ENCODE data around the gene TMEM132C. TPM values are rescaled to one million over a fixed set of nuclear protein-coding genes. Genes with fewer than 3 reads are reported as not detected.
"Not testable (repeated sequence)": the region's sequence is repeated elsewhere in the genome, so short reads cannot be mapped to it uniquely, and the experiment has no call there.

The TMEM132C gene
- total RNA-seq, 2 experiments from 2014 or later = not detected

DNA sequence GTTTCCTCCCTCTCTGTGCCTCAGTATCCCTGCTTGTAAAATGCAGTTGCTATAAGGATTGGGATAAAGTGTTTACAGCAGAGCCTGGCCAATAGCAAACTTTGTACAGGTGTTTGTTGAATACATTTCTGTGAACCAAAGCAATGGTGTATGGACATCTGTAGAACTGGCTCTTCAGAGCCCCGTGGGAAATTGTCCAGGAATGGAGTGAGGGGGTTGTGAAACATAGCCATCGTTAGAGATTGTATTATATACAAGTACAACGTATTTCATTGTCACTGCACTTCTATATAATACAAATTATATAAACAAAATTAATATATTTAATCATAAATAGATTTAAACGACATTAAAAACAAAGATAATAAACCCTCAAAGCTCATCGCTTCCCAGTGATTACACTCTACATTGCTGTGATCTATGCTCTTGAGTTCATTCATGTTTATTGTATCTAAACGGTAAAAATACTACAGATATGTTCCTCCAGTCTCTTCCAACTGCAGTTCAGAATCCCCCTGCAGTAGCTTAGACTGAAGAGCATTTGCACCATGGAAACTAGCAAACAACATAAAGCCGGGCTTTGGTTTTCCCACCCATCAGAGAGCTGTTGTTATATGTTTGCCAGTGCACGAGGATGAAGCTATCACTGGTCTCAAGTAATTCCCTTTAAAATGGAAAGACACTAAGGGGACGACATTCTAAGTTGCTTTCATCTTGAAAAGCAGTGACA lies 216.7 kb downstream of the TMEM132C start:
- no peak for DNase-seq
- Mint-ChIP-seq H3K27me3 (no peaks in the 10 kb centered on the region), H3K9me3 (peaks cover 2% of the 10 kb centered on the region), H3K4me1 (ENCODE audit: low read depth) (no peaks in the 10 kb centered on the region), H3K36me3 (no peaks in the 10 kb centered on the region), H3K4me3 (no peak overlapping the region), H3K27ac (no peak overlapping the region)
- ChIA-PET CTCF (no interaction called here), POLR2A (interaction anchor here (0.6 kb wide), 1 partner anchor 1280 kb away, joined by 4 read pairs; no protein-coding TSS in a partner anchor)
- intact Hi-C loops (cut with micrococcal nuclease) = no loop called here

DNA sequence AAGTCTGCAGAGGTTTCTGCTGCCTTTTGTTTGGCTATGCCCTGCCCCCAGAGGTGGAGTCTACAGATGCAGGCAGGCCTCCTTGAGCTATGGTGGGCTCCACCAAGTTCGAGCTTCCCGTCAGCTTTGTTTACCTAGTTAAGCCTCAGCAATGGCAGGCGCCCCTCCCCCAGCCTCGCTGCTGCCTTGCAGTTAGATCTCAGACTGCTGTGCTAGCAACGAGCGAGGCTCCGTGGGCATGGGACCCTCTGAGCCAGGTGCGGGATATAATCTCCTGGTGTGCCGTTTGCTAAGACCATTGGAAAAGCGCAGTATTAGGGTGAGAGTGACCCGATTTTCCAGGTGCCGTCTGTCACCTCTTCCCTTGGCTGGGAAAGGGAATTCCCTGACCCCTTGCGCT lies 230.4 kb downstream of the TMEM132C start:
- POLR2A ChIA-PET; DNase-seq; H3K4me1 Mint-ChIP-seq (ENCODE audit: low read depth); H3K27ac Mint-ChIP-seq; intact Hi-C loops (cut with micrococcal nuclease); CTCF ChIA-PET; H3K36me3 Mint-ChIP-seq; H3K27me3 Mint-ChIP-seq; H3K4me3 Mint-ChIP-seq: not testable (repeated sequence)
- peaks cover 21% of the 10 kb centered on the region for H3K9me3 Mint-ChIP-seq

DNA sequence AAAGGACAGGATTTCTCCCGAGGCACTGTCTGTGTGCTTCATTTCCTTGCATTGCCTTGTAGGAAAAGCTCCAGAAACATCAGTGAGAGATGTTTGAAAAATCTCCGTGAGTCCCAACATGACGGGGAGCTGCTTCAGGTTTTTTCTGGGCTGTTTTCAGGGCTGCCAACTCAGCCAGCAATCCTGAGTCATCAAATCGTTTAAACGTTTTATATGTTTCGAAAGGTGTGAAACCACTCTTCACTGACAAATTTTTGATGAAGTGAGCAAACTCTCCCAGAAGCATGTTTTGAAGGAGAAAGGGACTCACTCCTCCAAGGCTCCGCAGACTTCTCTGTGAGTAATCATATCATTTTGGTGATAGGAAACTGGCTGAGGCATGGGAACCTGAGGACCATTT lies 240.5 kb downstream of the TMEM132C start:
- Mint-ChIP-seq H3K9me3 (peaks cover 17% of the 10 kb centered on the region), H3K36me3 (no peaks in the 10 kb centered on the region), H3K4me1 (ENCODE audit: low read depth) (no peaks in the 10 kb centered on the region), H3K27me3 (no peaks in the 10 kb centered on the region), H3K27ac (no peak overlapping the region), H3K4me3 (no peak overlapping the region)
- POLR2A ChIA-PET = no interaction called here
- CTCF ChIA-PET = no interaction called here
- DNase-seq = no peak
- intact Hi-C loops (cut with micrococcal nuclease) = no loop called here

DNA sequence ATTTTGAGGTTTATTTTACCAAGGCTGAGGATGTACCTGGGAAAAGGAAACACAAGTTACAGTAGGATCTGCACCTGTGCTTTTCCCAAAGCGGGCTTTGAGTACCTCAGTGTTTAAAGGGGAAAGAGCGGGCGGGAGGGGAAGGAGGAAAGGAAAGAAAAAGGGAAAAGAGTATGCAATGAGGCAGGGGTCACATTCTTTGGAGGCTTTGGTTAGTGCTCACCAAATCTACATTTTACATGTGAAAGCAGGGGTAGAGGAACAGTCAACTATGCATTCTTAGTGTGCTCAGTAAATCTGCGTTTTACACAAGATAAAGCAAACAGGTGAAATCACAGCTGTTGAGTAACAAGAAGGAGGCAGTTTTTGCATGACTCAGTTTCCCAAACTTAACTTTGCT lies 242.2 kb downstream of the TMEM132C start:
- intact Hi-C loops (cut with micrococcal nuclease) = no loop called here
- POLR2A ChIA-PET = no interaction called here
- DNase-seq = no peak
- H3K36me3 Mint-ChIP-seq = no peaks in the 10 kb centered on the region
- H3K9me3 Mint-ChIP-seq = peaks cover 17% of the 10 kb centered on the region
- CTCF ChIA-PET = no interaction called here
- no peak overlapping the region for H3K27ac Mint-ChIP-seq
- H3K4me3 Mint-ChIP-seq = no peak overlapping the region
- H3K27me3 Mint-ChIP-seq = no peaks in the 10 kb centered on the region
- H3K4me1 Mint-ChIP-seq (ENCODE audit: low read depth) = no peaks in the 10 kb centered on the region

DNA sequence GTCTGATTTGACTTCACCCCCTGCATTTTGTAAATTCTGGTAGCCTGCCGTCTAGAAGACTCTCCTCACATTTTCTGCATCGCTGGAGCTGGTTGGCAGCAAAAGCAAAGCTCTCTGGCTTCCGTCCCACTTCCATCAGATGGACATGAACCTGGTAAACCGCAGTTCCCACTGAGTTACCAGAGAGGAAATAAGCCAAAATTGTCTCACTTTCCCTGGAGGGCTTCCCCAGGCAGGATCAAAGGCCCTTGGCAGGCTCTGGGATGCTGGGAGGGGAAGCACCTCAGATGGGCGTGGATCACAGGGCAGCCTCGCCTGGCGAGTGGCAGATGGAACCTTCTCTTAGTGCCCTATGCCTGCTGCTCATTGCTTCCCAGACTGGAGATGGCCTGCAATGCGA lies 243.5 kb downstream of the TMEM132C start:
- H3K36me3 Mint-ChIP-seq = no peaks in the 10 kb centered on the region
- H3K4me1 Mint-ChIP-seq (ENCODE audit: low read depth) = no peaks in the 10 kb centered on the region
- CTCF ChIA-PET = no interaction called here
- DNase-seq = no peak
- H3K9me3 Mint-ChIP-seq = peaks cover 17% of the 10 kb centered on the region
- intact Hi-C loops (cut with micrococcal nuclease) = no loop called here
- H3K27me3 Mint-ChIP-seq = no peaks in the 10 kb centered on the region
- H3K4me3 Mint-ChIP-seq = no peak overlapping the region
- POLR2A ChIA-PET = no interaction called here
- H3K27ac Mint-ChIP-seq = no peak overlapping the region

DNA sequence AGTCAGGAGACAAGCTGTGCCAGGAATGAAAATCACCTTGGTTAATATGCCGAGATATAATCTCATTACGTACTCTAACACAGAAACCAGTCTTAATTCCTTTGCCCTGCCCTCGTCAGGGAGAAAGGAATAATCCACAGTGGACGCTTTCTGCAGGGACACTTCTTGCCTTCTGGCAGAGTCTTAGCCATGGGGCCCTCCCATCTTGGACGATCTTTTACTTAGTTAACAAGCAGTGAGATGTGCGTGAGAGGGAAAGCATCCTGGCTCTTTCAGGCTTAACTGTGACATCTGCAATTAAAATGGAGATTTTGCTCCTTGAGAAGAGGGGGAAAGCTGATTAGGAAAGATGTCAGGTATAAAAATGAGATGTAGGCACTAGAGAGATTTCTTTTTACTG lies 246.4 kb downstream of the TMEM132C start:
- DNase-seq = no peak
- Mint-ChIP-seq H3K27me3 (no peaks in the 10 kb centered on the region), H3K36me3 (no peaks in the 10 kb centered on the region), H3K4me3 (no peak overlapping the region), H3K27ac (no peak overlapping the region), H3K4me1 (ENCODE audit: low read depth) (no peaks in the 10 kb centered on the region), H3K9me3 (peaks cover 16% of the 10 kb centered on the region)
- POLR2A ChIA-PET = no interaction called here
- intact Hi-C loops (cut with micrococcal nuclease) = no loop called here
- CTCF ChIA-PET = no interaction called here

DNA sequence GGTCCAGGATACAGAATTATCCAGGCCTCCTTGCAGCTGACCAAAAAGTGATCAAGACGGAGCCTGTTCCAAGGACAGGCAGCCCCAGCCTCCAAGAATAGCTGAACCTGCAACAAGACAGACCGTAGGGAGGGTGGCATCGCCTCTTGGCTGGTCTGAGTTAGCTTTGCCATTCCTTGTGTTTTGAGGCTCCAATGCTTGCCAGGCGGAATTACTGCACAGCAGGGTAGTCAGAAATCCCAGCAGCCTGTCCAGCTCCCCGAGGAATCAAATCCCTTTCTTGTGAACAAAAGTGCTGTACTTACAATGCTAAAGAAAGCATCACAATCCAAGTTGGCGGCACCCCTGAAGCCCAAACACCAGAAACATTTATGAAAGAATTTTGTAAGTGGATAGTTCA lies 246.9 kb downstream of the TMEM132C start:
- Mint-ChIP-seq H3K27ac (no peak overlapping the region), H3K9me3 (peaks cover 16% of the 10 kb centered on the region), H3K4me1 (ENCODE audit: low read depth) (no peaks in the 10 kb centered on the region), H3K36me3 (no peaks in the 10 kb centered on the region), H3K4me3 (no peak overlapping the region), H3K27me3 (no peaks in the 10 kb centered on the region)
- DNase-seq = no peak
- CTCF ChIA-PET = no interaction called here
- POLR2A ChIA-PET = no interaction called here
- intact Hi-C loops (cut with micrococcal nuclease) = no loop called here

DNA sequence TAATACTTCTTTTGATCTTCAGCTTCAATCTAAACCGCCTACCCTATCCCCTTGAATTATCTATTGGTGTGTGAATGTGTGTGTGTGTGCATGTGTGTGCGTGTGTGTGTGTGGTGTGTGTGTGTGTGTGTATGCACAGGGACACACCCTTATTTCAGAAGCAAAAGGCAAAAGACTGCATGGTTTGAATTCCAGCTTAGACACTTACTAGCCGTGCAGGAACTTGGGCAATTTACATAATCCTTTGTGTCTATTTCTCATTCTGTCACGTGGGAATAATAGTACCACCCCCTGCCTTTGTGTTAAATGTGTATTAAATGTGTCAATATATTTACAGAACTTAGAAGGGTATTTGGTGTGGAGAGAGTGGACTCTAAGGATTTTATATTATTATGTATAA lies 251.7 kb downstream of the TMEM132C start:
- no peaks in the 10 kb centered on the region for H3K4me1 Mint-ChIP-seq (ENCODE audit: low read depth)
- CTCF ChIA-PET = no interaction called here
- intact Hi-C loops (cut with micrococcal nuclease) = no loop called here

DNA sequence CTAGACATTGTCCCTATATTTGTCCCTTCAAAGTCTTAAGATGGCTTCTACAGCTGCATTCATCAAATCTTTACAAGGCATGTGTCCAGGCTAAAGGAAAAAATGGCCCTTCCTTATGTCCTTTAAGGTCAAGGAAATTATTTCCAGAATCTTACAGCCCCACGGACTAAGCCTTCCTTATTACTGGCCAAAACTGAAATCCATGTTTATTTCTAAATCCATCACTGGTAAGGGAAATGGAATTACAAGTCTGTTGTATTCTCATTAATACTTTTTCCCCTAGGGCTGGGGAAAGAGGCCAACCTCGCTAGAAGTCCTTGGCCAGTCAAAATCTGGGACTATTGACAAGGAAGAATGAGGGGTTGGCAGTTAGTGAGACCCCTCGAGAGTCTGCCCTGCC lies 252.5 kb downstream of the TMEM132C start:
- Mint-ChIP-seq H3K4me1 (ENCODE audit: low read depth) (no peaks in the 10 kb centered on the region), H3K9me3 (peaks cover 12% of the 10 kb centered on the region), H3K27ac (no peak overlapping the region), H3K27me3 (no peaks in the 10 kb centered on the region), H3K36me3 (no peaks in the 10 kb centered on the region), H3K4me3 (no peak overlapping the region)
- ChIA-PET CTCF (no interaction called here), POLR2A (no interaction called here)
- no peak for DNase-seq
- intact Hi-C loops (cut with micrococcal nuclease) = no loop called here

More for the DNA sequence above, 251.7 kb downstream of the TMEM132C start:
- Mint-ChIP-seq H3K27me3 (no peaks in the 10 kb centered on the region), H3K27ac (no peak overlapping the region), H3K36me3 (no peaks in the 10 kb centered on the region), H3K4me3 (no peak overlapping the region), H3K9me3 (peaks cover 12% of the 10 kb centered on the region)
- DNase-seq = no peak
- POLR2A ChIA-PET = no interaction called here

DNA sequence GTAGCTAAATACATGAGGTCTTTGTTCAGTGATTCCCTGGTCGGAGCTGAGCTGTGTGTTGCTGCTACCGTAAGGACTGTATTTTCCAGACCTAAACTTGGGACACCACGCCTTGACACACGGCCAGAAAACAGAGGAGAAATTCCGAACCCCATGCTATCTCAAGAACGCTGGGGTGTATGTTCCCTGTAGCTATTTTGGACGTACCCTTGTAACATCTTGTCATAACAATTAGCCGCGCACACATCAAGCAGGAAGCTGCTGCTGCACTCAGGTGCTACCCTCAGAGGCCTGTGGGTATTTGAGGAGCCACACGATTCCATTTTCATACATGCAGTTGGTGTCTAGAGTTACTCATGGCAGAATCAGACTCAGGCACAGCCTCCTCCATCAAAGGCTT lies 255.0 kb downstream of the TMEM132C start:
- no peak overlapping the region for H3K27ac Mint-ChIP-seq
- no peaks in the 10 kb centered on the region for H3K36me3 Mint-ChIP-seq
- DNase-seq = no peak
- H3K9me3 Mint-ChIP-seq = peaks cover 2% of the 10 kb centered on the region
- H3K27me3 Mint-ChIP-seq = no peaks in the 10 kb centered on the region
- ChIA-PET POLR2A (no interaction called here), CTCF (no interaction called here)
- H3K4me3 Mint-ChIP-seq = no peak overlapping the region
- no peaks in the 10 kb centered on the region for H3K4me1 Mint-ChIP-seq (ENCODE audit: low read depth)
- intact Hi-C loops (cut with micrococcal nuclease) = no loop called here

DNA sequence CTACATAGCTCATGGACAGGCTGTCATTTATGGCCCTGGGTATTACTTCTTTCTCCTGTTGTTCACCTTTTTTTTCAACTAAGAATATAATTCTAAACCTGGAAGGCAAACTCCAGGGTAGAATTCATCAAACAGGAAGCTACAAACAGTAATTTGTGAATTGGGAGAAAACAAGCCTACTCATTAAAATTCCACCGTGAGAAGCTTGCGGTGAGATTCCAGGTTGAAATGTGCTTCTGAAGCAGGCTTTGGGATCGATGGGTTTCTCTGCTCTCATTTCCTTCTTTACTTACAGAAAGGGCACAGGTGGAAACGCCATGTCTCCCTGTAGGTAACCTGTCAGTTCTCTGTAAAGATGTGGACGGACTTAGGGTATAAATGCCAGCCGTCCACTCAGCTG lies 257.5 kb downstream of the TMEM132C start:
- Mint-ChIP-seq H3K9me3 (peaks cover 2% of the 10 kb centered on the region), H3K27ac (no peak overlapping the region), H3K27me3 (no peaks in the 10 kb centered on the region), H3K36me3 (no peaks in the 10 kb centered on the region), H3K4me3 (no peak overlapping the region), H3K4me1 (ENCODE audit: low read depth) (no peaks in the 10 kb centered on the region)
- intact Hi-C loops (cut with micrococcal nuclease) = no loop called here
- DNase-seq = no peak
- CTCF ChIA-PET = no interaction called here
- POLR2A ChIA-PET = no interaction called here

DNA sequence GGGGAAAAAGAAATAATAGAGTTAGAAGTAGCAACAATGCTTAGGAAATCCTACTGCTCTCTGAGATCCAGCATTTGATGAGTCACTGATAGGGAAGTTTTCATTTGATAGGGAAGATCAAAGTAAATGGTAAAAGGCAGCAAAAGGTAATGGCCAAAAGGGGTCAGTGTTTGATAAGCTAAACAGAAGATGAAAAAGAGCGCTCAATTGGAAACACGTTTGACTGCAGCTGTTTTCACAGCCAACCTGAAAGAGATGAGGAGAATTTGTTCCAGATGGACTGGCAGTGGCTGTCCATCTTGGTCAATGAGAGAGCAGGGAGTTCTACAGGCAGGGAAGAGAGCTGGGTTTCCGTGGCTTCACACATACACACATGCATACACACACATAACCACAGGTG lies 264.2 kb downstream of the TMEM132C start:
- ChIA-PET CTCF (no interaction called here), POLR2A (no interaction called here)
- intact Hi-C loops (cut with micrococcal nuclease) = no loop called here
- H3K4me3 Mint-ChIP-seq = no peak overlapping the region
- H3K36me3 Mint-ChIP-seq = no peaks in the 10 kb centered on the region
- no peak for DNase-seq
- H3K4me1 Mint-ChIP-seq (ENCODE audit: low read depth) = peaks cover 9% of the 10 kb centered on the region
- H3K9me3 Mint-ChIP-seq = no peaks in the 10 kb centered on the region
- H3K27ac Mint-ChIP-seq = no peak overlapping the region
- H3K27me3 Mint-ChIP-seq = no peaks in the 10 kb centered on the region

DNA sequence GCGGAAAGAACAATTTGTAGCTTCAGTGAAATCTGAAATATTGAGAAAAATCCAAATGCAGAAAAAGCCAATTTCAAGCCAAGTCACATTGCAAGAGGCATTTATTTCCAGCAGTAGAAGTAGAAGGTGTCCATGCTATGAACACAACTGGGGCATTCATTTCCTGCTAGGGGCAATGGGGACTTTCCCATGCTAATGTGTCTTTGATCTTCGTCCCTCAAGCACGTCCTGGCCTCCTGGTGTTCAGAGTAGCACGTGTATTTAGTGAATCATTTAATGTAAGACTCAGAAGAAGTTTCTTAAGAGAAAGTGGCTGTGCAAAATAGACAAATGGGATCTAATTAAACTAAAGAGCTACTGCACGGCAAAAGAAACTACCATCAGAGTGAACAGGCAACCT lies 267.9 kb downstream of the TMEM132C start:
- Mint-ChIP-seq H3K4me3 (no peak overlapping the region), H3K36me3 (no peaks in the 10 kb centered on the region), H3K27ac (no peak overlapping the region), H3K27me3 (no peaks in the 10 kb centered on the region), H3K4me1 (ENCODE audit: low read depth) (peaks cover 9% of the 10 kb centered on the region), H3K9me3 (peaks cover 2% of the 10 kb centered on the region)
- no peak for DNase-seq
- intact Hi-C loops (cut with micrococcal nuclease) = no loop called here
- ChIA-PET POLR2A (no interaction called here), CTCF (interaction anchor here (0.6 kb wide), 1 partner anchor 52 kb away, joined by 4 read pairs; no protein-coding TSS in a partner anchor)
